Measurements from ENCODE around the gene PTGFRN. TPM values are rescaled to one million over a fixed set of nuclear protein-coding genes. Genes with fewer than 3 reads are reported as not detected.

PTGFRN gene
- total and polyA plus RNA-seq, 2 of the 4 experiments (the other 2 are of a cell fraction), result 0.90 to 1.1 TPM

DNA sequence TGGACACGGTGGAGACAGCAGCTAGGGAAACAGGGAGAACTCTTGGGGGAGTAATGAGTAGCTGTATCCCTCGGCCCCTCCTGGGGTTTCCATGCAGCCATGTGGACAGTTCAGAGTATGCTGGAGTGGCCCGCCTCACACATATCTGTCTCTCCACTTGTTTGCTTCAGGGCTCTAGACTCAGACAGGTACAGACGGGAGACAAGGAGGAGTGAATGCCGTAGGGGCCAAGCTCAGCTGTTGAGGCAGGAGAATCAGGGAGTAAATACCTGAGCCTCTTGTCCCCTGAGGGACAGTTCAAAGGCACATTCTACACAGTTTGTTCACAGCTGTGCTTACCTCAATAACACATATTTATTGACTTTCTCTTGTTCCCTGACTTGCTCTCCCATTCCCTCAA is 7.7 kb upstream of the PTGFRN start:
- H3K4me3 ChIP-seq (ENCODE audit: insufficient read depth, low read depth, low read length), result no peak overlapping the region
- H3K27me3 ChIP-seq (ENCODE audit: control insufficient read depth, insufficient read depth, low read length), result peaks cover 16% of the 10 kb centered on the region
- H3K9me3 ChIP-seq (ENCODE audit: control insufficient read depth, insufficient read depth, low read length), result no peaks in the 10 kb centered on the region
- TF ChIP-seq CEBPB (IDR thresholded peaks at IDR 0.05; ENCODE audit: low read depth, low read length) (no peak), NFE2L2 (IDR thresholded peaks at IDR 0.05; ENCODE audit: low read depth, low read length) (no peak), FOS (IDR thresholded peaks at IDR 0.05; ENCODE audit: low read depth, low read length) (no peak), CHD1 (IDR thresholded peaks at IDR 0.05; ENCODE audit: low read depth, low read length) (no peak), BHLHE40 (IDR thresholded peaks at IDR 0.05; ENCODE audit: low read depth, low read length) (no peak), MAFK (IDR thresholded peaks at IDR 0.05; ENCODE audit: low read depth, low read length) (no peak), MAZ (IDR thresholded peaks at IDR 0.05; ENCODE audit: borderline replicate concordance, low read depth, low read length) (no peak), MXI1 (IDR thresholded peaks at IDR 0.05; ENCODE audit: borderline replicate concordance, low read depth, low read length) (no peak), SMC3 (IDR thresholded peaks at IDR 0.05; ENCODE audit: low read depth, low read length) (no peak)
- TF ChIP-seq, protein P1, sequence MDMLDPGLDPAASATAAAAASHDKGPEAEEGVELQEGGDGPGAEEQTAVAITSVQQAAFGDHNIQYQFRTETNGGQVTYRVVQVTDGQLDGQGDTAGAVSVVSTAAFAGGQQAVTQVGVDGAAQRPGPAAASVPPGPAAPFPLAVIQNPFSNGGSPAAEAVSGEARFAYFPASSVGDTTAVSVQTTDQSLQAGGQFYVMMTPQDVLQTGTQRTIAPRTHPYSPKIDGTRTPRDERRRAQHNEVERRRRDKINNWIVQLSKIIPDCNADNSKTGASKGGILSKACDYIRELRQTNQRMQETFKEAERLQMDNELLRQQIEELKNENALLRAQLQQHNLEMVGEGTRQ (IDR thresholded peaks at IDR 0.05; ENCODE audit: low read depth, low read length), result no peak
- TF ChIP-seq, protein P2, sequence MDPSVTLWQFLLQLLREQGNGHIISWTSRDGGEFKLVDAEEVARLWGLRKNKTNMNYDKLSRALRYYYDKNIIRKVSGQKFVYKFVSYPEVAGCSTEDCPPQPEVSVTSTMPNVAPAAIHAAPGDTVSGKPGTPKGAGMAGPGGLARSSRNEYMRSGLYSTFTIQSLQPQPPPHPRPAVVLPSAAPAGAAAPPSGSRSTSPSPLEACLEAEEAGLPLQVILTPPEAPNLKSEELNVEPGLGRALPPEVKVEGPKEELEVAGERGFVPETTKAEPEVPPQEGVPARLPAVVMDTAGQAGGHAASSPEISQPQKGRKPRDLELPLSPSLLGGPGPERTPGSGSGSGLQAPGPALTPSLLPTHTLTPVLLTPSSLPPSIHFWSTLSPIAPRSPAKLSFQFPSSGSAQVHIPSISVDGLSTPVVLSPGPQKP (IDR thresholded peaks at IDR 0.05; ENCODE audit: borderline replicate concordance, low read depth, low read length), result no peak
- no peak overlapping the region for H3K23ac ChIP-seq (ENCODE audit: low read depth, low read length)
- dilution Hi-C loops (cut with HindIII; ENCODE audit: low sequenced_read_pairs, unreplicated experiment) (no loop called here), intact Hi-C loops (cut with micrococcal nuclease) (no loop called here), in situ Hi-C loops (cut with MboI; ENCODE audit: low sequenced_read_pairs) (no loop called here)
- ChIA-PET POLR2A (ENCODE audit: unreplicated experiment) (no interaction called here), CTCF (no interaction called here)
- H2BK5ac ChIP-seq (ENCODE audit: low read depth, low read length, poor library complexity, severe bottlenecking), result no peak overlapping the region
- H3K4me1 ChIP-seq (ENCODE audit: control insufficient read depth, insufficient read depth, low read length), result no peaks in the 10 kb centered on the region
- no peak overlapping the region for H3K18ac ChIP-seq (ENCODE audit: low read depth, low read length)
- no peak overlapping the region for H4K91ac ChIP-seq (ENCODE audit: insufficient read depth, low read depth, low read length)
- H3K14ac ChIP-seq (replicated peaks; ENCODE audit: low read depth, low read length), result no peak overlapping the region
- H2AFZ ChIP-seq (replicated peaks; ENCODE audit: low read length, poor library complexity), result no peak overlapping the region
- H3K9ac ChIP-seq (ENCODE audit: low read depth, low read length), result no peak overlapping the region
- H3K36me3 ChIP-seq (ENCODE audit: control insufficient read depth, insufficient read depth, low read length), result no peaks in the 10 kb centered on the region
- H3K56ac ChIP-seq (ENCODE audit: extremely low read depth, insufficient read depth, low read length), result no peak overlapping the region
- H2AK5ac ChIP-seq (ENCODE audit: low read depth, low read length), result no peak overlapping the region
- H3K4ac ChIP-seq (ENCODE audit: low read depth, low read length), result no peak overlapping the region
- ATAC-seq (ENCODE audit: low read depth), result no peak
- no CpG with 5 or more reads among the region's 5 CpGs for WGBS, 2 experiments (ENCODE audit: extremely low coverage in 2 of 2, insufficient read length in 1 of 2)
- H3K79me1 ChIP-seq (ENCODE audit: low read depth in 1 of 2, low read length in 2 of 2), result no peaks in the 10 kb centered on the region
- H2AK9ac ChIP-seq (replicated peaks; ENCODE audit: low read depth, low read length, poor library complexity), result no peak overlapping the region
- DNase-seq, result no peak
- no peaks in the 10 kb centered on the region for H3K9me1 ChIP-seq (ENCODE audit: insufficient read depth, low read length)
- no peak overlapping the region for H2BK20ac ChIP-seq (ENCODE audit: low read depth, low read length)
- no peak overlapping the region for H3K27ac ChIP-seq (ENCODE audit: insufficient read depth, low read length)
- H4K20me1 ChIP-seq (ENCODE audit: insufficient read depth, low read length), result no peaks in the 10 kb centered on the region
- no peak overlapping the region for H3K4me2 ChIP-seq (ENCODE audit: low read depth, low read length)
- no peak overlapping the region for H2BK15ac ChIP-seq (ENCODE audit: low read depth, low read length)
- no TSS peak for BruUV-seq (replicated peaks)
- no peak overlapping the region for H2BK120ac ChIP-seq (ENCODE audit: low read depth, low read length)
- H4K8ac ChIP-seq (ENCODE audit: low read depth in 2 of 2, low read length in 2 of 2), result no peak overlapping the region
- H4K5ac ChIP-seq (ENCODE audit: low read depth, low read length), result no peak overlapping the region
